Vagina (tissue), 2 donors: ENCODE data around the gene CALML5. TPM values are rescaled to one million over a fixed set of nuclear protein-coding genes. Genes with fewer than 3 reads are reported as not detected.

Source experiments
- DNase-seq, 2 donors: peaks; one replicate each; pipeline ENCODE4 v3.0.0-alpha.2; 2017; ENCODE audit errors: extremely low spot score in 2 of 2
- H3K27ac ChIP-seq: fragments of 200-600 bp; sonication (generic); one replicate; pipeline ENCODE4 v1.5.1; 2019
- H3K27me3 ChIP-seq: fragments of 200-600 bp; sonication (generic); one replicate; pipeline ENCODE4 v1.5.1; 2019
- H3K36me3 ChIP-seq, 2 donors: fragments of 200-600 bp; sonication (generic); one replicate each; pipeline ENCODE4 v1.5.1; 2017 to 2019
- H3K4me1 ChIP-seq: fragments of 200-600 bp; sonication (generic); one replicate; pipeline ENCODE4 v1.5.1; 2019
- H3K4me3 ChIP-seq, 2 donors: fragments of 200-600 bp; sonication (generic); 1 replicate in 1 of 2; 2 replicates in 1 of 2; pipeline ENCODE4 v1.5.1; 2016 to 2019
- H3K9me3 ChIP-seq: fragments of 200-600 bp; sonication (generic); one replicate; pipeline ENCODE4 v1.5.1; 2019
- POLR2A ChIP-seq, 2 donors: fragments of 450-650 bp; IDR thresholded peaks; one replicate each; pipeline ENCODE4 v1.6.1; 2017; ENCODE audit warnings: antibody characterized with exemption in 2 of 2, mild to moderate bottlenecking in 2 of 2, moderate library complexity in 2 of 2
- POLR2AphosphoS5 ChIP-seq, 2 donors: sonication (generic); formaldehyde crosslinking; IDR thresholded peaks; one replicate each; pipeline ENCODE4 v1.9.0; 2017; ENCODE audit warnings: antibody characterized with exemption in 2 of 2, mild to moderate bottlenecking in 2 of 2, low read depth in 1 of 2; ENCODE audit not compliant: insufficient read depth in 1 of 2
- intact Hi-C: fragments of 100-400 bp; cut with DNase I; formaldehyde crosslinking; loops from one replicate; pipeline ENCODE4 v1.15.1; 2023
- total RNA-seq: library from RNA; depleted of rRNA; stranded (reverse); fragments of >200 nt; gene quantifications from one replicate; pipeline ENCODE4 v1.2.3, GENCODE V29; 2016
- TF ChIP-seq, protein P1 (sequence below), 3 experiments: fragments of 450-650 bp in 2 of 3; fragments of 200-600 bp in 1 of 3; sonication (generic) in 1 of 3; IDR thresholded peaks; one replicate each; pipeline ENCODE4 v1.5.1; 2017 to 2019; ENCODE audit warnings: antibody characterized with exemption in 3 of 3, mild to moderate bottlenecking in 2 of 3, moderate library complexity in 2 of 3

The CALML5 gene
- total RNA-seq, 1 donor from 2014 or later = 102 TPM

DNA sequence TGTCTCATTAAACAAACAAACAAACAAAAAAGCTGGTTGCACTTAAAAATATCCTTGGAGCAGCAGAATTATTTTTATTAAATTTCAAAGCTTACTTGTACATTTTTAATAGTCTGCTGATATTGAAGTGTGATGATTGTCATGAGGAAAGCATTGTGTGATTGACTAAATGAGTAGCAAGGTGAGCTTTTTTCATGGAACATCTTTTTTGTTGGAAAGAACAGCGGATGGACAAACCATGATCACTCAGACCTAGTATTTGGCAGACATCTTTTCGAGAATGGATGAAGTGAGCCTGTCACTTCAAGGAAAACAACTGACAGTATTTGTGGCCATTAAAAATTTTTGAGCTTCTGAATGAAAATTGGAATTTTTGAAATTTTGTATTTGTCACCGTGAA lies 19.7 kb upstream of the CALML5 start:
- Histone ChIP-seq H3K27ac (no peak overlapping the region), H3K27me3 (no peaks in the 10 kb centered on the region), H3K4me3 (no peak overlapping the region), H3K4me1 (no peaks in the 10 kb centered on the region), H3K9me3 (no peaks in the 10 kb centered on the region), H3K36me3 (no peaks in the 10 kb centered on the region)
- TF ChIP-seq POLR2AphosphoS5 (IDR thresholded peaks at IDR 0.05; ENCODE audit: insufficient read depth in 1 of 2, low read depth in 1 of 2) = no peak
- TF ChIP-seq POLR2A (IDR thresholded peaks at IDR 0.05) = no peak
- DNase-seq = no peak
- intact Hi-C loops = no loop called here

DNA sequence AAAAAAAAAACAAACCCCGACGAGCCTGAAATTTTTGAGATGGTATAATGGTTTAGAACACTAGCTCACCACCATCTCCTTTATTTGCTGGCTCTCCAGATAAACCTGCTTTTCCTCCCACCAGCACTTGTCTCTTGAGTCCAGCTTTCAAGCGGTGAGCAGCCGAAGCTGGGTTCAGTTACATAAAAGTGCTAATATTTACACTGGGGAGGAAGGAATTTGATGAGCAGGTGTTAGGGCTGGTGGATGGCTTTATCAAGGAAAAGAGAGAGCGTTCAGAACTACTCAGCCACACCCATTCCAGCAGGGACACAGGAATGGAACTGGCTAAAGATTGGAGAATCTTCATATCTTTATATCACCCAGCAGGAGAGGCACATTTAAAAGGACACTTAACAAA lies 18.8 kb upstream of the CALML5 start:
- Histone ChIP-seq H3K4me1 (no peaks in the 10 kb centered on the region), H3K27ac (no peak overlapping the region), H3K36me3 (no peaks in the 10 kb centered on the region), H3K27me3 (no peaks in the 10 kb centered on the region), H3K4me3 (no peak overlapping the region), H3K9me3 (no peaks in the 10 kb centered on the region)
- no peak for TF ChIP-seq POLR2A (IDR thresholded peaks at IDR 0.05)
- TF ChIP-seq, protein P1, sequence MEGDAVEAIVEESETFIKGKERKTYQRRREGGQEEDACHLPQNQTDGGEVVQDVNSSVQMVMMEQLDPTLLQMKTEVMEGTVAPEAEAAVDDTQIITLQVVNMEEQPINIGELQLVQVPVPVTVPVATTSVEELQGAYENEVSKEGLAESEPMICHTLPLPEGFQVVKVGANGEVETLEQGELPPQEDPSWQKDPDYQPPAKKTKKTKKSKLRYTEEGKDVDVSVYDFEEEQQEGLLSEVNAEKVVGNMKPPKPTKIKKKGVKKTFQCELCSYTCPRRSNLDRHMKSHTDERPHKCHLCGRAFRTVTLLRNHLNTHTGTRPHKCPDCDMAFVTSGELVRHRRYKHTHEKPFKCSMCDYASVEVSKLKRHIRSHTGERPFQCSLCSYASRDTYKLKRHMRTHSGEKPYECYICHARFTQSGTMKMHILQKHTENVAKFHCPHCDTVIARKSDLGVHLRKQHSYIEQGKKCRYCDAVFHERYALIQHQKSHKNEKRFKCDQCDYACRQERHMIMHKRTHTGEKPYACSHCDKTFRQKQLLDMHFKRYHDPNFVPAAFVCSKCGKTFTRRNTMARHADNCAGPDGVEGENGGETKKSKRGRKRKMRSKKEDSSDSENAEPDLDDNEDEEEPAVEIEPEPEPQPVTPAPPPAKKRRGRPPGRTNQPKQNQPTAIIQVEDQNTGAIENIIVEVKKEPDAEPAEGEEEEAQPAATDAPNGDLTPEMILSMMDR (IDR thresholded peaks at IDR 0.05) = no peak
- no peak for TF ChIP-seq POLR2AphosphoS5 (IDR thresholded peaks at IDR 0.05; ENCODE audit: insufficient read depth in 1 of 2, low read depth in 1 of 2)
- intact Hi-C loops = no loop called here
- DNase-seq = no peak

DNA sequence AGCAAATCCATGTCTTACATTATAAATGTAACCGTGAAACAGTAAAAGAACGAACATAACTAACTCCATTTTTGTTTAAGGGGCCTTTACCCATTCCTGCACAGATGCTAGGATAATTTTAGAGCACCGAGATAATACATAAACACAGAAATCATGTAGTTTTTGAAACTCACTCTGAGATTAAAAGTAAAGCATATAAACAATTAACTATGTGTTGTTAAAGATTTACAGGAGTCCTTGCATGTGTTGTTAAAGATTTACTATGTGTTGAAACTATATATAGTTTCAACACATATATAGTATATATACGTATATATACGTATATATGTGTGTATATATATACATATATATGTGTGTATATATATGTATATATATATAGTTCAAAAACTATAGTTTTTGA lies 18.2 kb upstream of the CALML5 start:
- DNase-seq = no peak
- no peaks in the 10 kb centered on the region for H3K27me3 ChIP-seq
- no peak overlapping the region for H3K4me3 ChIP-seq
- TF ChIP-seq, protein P1 (IDR thresholded peaks at IDR 0.05) = no peak
- no peak for TF ChIP-seq POLR2AphosphoS5 (IDR thresholded peaks at IDR 0.05; ENCODE audit: insufficient read depth in 1 of 2, low read depth in 1 of 2)
- TF ChIP-seq POLR2A (IDR thresholded peaks at IDR 0.05) = no peak
- no peaks in the 10 kb centered on the region for H3K36me3 ChIP-seq
- no peak overlapping the region for H3K27ac ChIP-seq
- intact Hi-C loops = no loop called here
- H3K4me1 ChIP-seq = no peaks in the 10 kb centered on the region
- H3K9me3 ChIP-seq = no peaks in the 10 kb centered on the region

DNA sequence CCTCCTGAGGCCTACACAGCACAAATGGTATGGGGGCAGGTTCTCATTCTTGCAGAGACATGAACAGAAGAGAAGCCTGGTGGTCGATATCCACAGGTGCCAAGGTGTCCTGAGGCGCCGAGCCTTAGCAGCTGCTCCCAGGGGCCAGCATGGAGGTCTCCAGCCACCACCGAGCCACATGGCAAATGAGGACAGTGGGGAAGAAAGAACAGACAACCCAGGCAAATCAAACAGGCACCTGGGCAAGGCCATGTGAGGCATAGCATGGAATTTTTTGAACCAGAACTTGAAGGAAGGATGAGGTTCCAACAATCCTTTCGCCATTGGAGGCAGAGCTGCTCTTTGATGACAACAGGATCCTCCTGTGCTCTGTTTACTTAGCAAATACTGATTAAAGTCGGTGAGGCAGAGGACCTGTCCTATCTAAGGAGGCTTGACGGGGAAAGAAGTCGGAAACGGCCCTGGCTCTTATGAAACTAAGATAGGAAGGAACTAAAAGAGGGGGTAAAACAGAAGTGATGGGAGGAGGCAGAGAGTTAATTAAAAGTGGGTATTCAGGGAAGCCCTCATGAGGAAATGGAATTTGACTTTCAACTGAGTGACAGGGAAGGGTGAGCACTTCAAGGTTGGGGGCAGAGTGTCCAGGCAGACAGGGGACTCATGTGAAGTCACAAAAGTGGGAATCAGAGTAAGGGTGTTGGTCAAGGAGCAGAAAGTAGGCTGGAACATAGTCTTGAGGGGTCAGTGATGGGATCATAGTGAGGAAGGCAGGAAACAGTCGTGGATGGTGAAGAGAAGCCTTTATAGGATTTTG lies 16.8 kb upstream of the CALML5 start:
- Histone ChIP-seq H3K27me3 (no peaks in the 10 kb centered on the region), H3K4me3 (no peak overlapping the region), H3K36me3 (no peaks in the 10 kb centered on the region), H3K27ac (no peak overlapping the region), H3K9me3 (no peaks in the 10 kb centered on the region), H3K4me1 (no peaks in the 10 kb centered on the region)
- no peak for TF ChIP-seq POLR2A (IDR thresholded peaks at IDR 0.05)
- TF ChIP-seq, protein P1 (IDR thresholded peaks at IDR 0.05) = no peak
- TF ChIP-seq POLR2AphosphoS5 (IDR thresholded peaks at IDR 0.05; ENCODE audit: insufficient read depth in 1 of 2, low read depth in 1 of 2) = no peak
- no peak for DNase-seq
- intact Hi-C loops = no loop called here

- no peak overlapping the region for H3K4me3 ChIP-seq
- intact Hi-C loops = no loop called here
- DNase-seq = no peak
- H3K27me3 ChIP-seq = no peaks in the 10 kb centered on the region
- no peaks in the 10 kb centered on the region for H3K4me1 ChIP-seq
- TF ChIP-seq POLR2A (IDR thresholded peaks at IDR 0.05) = no peak
- TF ChIP-seq POLR2AphosphoS5 (IDR thresholded peaks at IDR 0.05; ENCODE audit: insufficient read depth in 1 of 2, low read depth in 1 of 2) = no peak
- TF ChIP-seq, protein P1 (IDR thresholded peaks at IDR 0.05) = no peak
- no peaks in the 10 kb centered on the region for H3K36me3 ChIP-seq
- no peaks in the 10 kb centered on the region for H3K9me3 ChIP-seq
- no peak overlapping the region for H3K27ac ChIP-seq
Measured at GRCh38 chr10:5514226-5514850, 15.0 kb upstream of the CALML5 start.
